Mesothelial cell of epicardium (in vitro differentiated cells): Measurements from ENCODE around the gene COA4. TPM values are rescaled to one million over a fixed set of nuclear protein-coding genes. Genes with fewer than 3 reads are reported as not detected.

Source experiments
- DNase-seq, 2 experiments: peaks; one replicate each; pipeline ENCODE4 v3.0.0; 2021; ENCODE audit warnings: low spot score in 2 of 2; ENCODE audit not compliant: unreplicated experiment in 2 of 2
- H3K27ac Mint-ChIP-seq: 2 replicates; pipeline ENCODE4 v1.8.0; 2021; ENCODE audit warnings: mixed read lengths
- H3K27me3 Mint-ChIP-seq: 2 replicates; pipeline ENCODE4 v1.8.0; 2021; ENCODE audit warnings: low read depth, mixed read lengths
- H3K36me3 Mint-ChIP-seq: 2 replicates; pipeline ENCODE4 v1.8.0; 2021; ENCODE audit warnings: mixed read lengths
- H3K4me1 Mint-ChIP-seq: 2 replicates; pipeline ENCODE4 v1.8.0; 2021; ENCODE audit warnings: mixed read lengths
- H3K4me3 Mint-ChIP-seq: 2 replicates; pipeline ENCODE4 v1.8.0; 2021; ENCODE audit warnings: mild to moderate bottlenecking, moderate library complexity, mixed read lengths
- H3K9me3 Mint-ChIP-seq: 2 replicates; pipeline ENCODE4 v1.8.0; 2021; ENCODE audit warnings: mixed read lengths
- total RNA-seq: library from RNA; stranded (reverse); gene quantifications from 3 replicates; pipeline ENCODE4 v1.2.1, GENCODE V29; 2021
- TF ChIP-seq, protein P1 (sequence below): fragments of 200-600 bp; sonication (generic); IDR thresholded peaks from one replicate; pipeline ENCODE4 v1.5.0; 2021; ENCODE audit warnings: antibody characterized with exemption; ENCODE audit not compliant: unreplicated experiment

Gene COA4
- total RNA-seq, 1 donor from 2014 or later, result 64.0 TPM

- DNase-seq, result no peak
- Mint-ChIP-seq H3K9me3 (no peaks in the 10 kb centered on the region), H3K27ac (no peak overlapping the region), H3K4me1 (no peaks in the 10 kb centered on the region), H3K27me3 (no peaks in the 10 kb centered on the region), H3K4me3 (no peak overlapping the region), H3K36me3 (peaks cover 15% of the 10 kb centered on the region)
- TF ChIP-seq, protein P1, sequence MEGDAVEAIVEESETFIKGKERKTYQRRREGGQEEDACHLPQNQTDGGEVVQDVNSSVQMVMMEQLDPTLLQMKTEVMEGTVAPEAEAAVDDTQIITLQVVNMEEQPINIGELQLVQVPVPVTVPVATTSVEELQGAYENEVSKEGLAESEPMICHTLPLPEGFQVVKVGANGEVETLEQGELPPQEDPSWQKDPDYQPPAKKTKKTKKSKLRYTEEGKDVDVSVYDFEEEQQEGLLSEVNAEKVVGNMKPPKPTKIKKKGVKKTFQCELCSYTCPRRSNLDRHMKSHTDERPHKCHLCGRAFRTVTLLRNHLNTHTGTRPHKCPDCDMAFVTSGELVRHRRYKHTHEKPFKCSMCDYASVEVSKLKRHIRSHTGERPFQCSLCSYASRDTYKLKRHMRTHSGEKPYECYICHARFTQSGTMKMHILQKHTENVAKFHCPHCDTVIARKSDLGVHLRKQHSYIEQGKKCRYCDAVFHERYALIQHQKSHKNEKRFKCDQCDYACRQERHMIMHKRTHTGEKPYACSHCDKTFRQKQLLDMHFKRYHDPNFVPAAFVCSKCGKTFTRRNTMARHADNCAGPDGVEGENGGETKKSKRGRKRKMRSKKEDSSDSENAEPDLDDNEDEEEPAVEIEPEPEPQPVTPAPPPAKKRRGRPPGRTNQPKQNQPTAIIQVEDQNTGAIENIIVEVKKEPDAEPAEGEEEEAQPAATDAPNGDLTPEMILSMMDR, result no peak
Observed at GRCh38 chr11:73830261-73830660, 46.4 kb downstream of the COA4 start.

Other genes with a start within 250 kb of the COA4 start
- 6.1 to 9.0 TPM (median 8.0 TPM) in 3 replicates for gene PLEKHB1, start 230.3 kb downstream of the COA4 start, total RNA-seq
- gene RAB6A, start 115.8 kb downstream of the COA4 start, total RNA-seq, result 66.3 to 74.8 TPM (median 68.4 TPM) in 3 replicates
- 25.2 to 29.3 TPM (median 27.0 TPM) in 3 replicates for gene MRPL48, start 89.0 kb downstream of the COA4 start, total RNA-seq
- gene PAAF1, start 153 bp upstream of the COA4 start, total RNA-seq, result 31.7 to 35.8 TPM (median 34.6 TPM) in 3 replicates
- 0.59 to 0.75 TPM (median 0.60 TPM) in 3 replicates for gene DNAJB13, start 74.2 kb upstream of the COA4 start, total RNA-seq
- gene UCP2, start 106.0 kb upstream of the COA4 start, total RNA-seq, result 27.1 to 31.5 TPM (median 27.7 TPM) in 3 replicates
- 4.1 to 5.8 TPM (median 4.5 TPM) in 3 replicates for gene UCP3, start 132.2 kb upstream of the COA4 start, total RNA-seq